Esophagus muscularis mucosa (tissue), 3 donors: ENCODE measurements around the gene CPEB4.

Experiments
- POLR2A ChIP-seq: fragments of 450-650 bp; IDR thresholded peaks from one replicate; pipeline ENCODE4 v1.6.1; 2017; ENCODE audit warnings: antibody characterized with exemption, moderate library complexity, mild to moderate bottlenecking, low read depth
- POLR2AphosphoS5 ChIP-seq, 2 donors: sonication (generic); formaldehyde crosslinking; IDR thresholded peaks; one replicate each; pipeline ENCODE4 v1.6.1; 2017; ENCODE audit warnings: antibody characterized with exemption in 2 of 2
- TF ChIP-seq, protein P1 (sequence below), 3 experiments: fragments of 200-600 bp in 2 of 3; fragments of 450-650 bp in 1 of 3; sonication (generic) in 2 of 3; IDR thresholded peaks; one replicate each; pipeline ENCODE4 v1.5.1; 2017 to 2019; ENCODE audit warnings: antibody characterized with exemption in 3 of 3, mild to moderate bottlenecking in 2 of 3, moderate library complexity in 1 of 3

DNA sequence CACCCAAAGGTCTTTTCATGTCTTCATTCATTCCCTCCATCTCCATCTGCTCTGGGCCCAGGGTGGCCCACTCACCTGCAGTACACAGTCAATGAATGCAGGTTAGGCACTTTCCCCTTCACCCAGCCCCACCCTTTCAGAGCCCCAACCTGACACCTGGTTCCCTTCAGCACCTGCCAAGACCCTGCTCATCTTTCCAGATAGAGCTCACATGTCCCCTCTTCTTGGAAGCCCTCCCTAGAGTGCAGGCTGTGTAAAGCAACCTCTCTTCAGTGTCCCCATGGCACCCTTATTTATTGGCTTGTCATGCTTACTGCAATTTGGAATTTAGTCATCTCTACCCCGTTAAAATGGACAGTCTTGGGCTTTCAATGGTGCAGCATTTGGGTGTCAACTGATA, 13.0 kb upstream of the CPEB4 start:
- TF ChIP-seq, protein P1, sequence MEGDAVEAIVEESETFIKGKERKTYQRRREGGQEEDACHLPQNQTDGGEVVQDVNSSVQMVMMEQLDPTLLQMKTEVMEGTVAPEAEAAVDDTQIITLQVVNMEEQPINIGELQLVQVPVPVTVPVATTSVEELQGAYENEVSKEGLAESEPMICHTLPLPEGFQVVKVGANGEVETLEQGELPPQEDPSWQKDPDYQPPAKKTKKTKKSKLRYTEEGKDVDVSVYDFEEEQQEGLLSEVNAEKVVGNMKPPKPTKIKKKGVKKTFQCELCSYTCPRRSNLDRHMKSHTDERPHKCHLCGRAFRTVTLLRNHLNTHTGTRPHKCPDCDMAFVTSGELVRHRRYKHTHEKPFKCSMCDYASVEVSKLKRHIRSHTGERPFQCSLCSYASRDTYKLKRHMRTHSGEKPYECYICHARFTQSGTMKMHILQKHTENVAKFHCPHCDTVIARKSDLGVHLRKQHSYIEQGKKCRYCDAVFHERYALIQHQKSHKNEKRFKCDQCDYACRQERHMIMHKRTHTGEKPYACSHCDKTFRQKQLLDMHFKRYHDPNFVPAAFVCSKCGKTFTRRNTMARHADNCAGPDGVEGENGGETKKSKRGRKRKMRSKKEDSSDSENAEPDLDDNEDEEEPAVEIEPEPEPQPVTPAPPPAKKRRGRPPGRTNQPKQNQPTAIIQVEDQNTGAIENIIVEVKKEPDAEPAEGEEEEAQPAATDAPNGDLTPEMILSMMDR (IDR thresholded peaks at IDR 0.05), result no peak
- TF ChIP-seq POLR2A (no peak), POLR2AphosphoS5 (IDR thresholded peaks at IDR 0.05) (no peak)
